Mesothelial cell of epicardium (in vitro differentiated cells): ENCODE results near the gene TMEM119. TPM values are rescaled to one million over a fixed set of nuclear protein-coding genes. Genes with fewer than 3 reads are reported as not detected.
A peak's percentile ranks its signal among the peaks of the same experiment; 100 is the strongest.

Experiments used
- DNase-seq, 2 experiments: peaks; one replicate each; pipeline ENCODE4 v3.0.0; 2021; ENCODE audit warnings: low spot score in 2 of 2; ENCODE audit not compliant: unreplicated experiment in 2 of 2
- H3K27ac Mint-ChIP-seq: 2 replicates; pipeline ENCODE4 v1.8.0; 2021; ENCODE audit warnings: mixed read lengths
- H3K27me3 Mint-ChIP-seq: 2 replicates; pipeline ENCODE4 v1.8.0; 2021; ENCODE audit warnings: low read depth, mixed read lengths
- H3K36me3 Mint-ChIP-seq: 2 replicates; pipeline ENCODE4 v1.8.0; 2021; ENCODE audit warnings: mixed read lengths
- H3K4me1 Mint-ChIP-seq: 2 replicates; pipeline ENCODE4 v1.8.0; 2021; ENCODE audit warnings: mixed read lengths
- H3K4me3 Mint-ChIP-seq: 2 replicates; pipeline ENCODE4 v1.8.0; 2021; ENCODE audit warnings: mild to moderate bottlenecking, moderate library complexity, mixed read lengths
- H3K9me3 Mint-ChIP-seq: 2 replicates; pipeline ENCODE4 v1.8.0; 2021; ENCODE audit warnings: mixed read lengths
- total RNA-seq: library from RNA; stranded (reverse); gene quantifications from 3 replicates; pipeline ENCODE4 v1.2.1, GENCODE V29; 2021
- TF ChIP-seq, protein P1 (sequence below): fragments of 200-600 bp; sonication (generic); IDR thresholded peaks from one replicate; pipeline ENCODE4 v1.5.0; 2021; ENCODE audit warnings: antibody characterized with exemption; ENCODE audit not compliant: unreplicated experiment

The TMEM119 gene
- total RNA-seq, 1 donor from 2014 or later = 41.2 TPM

DNA sequence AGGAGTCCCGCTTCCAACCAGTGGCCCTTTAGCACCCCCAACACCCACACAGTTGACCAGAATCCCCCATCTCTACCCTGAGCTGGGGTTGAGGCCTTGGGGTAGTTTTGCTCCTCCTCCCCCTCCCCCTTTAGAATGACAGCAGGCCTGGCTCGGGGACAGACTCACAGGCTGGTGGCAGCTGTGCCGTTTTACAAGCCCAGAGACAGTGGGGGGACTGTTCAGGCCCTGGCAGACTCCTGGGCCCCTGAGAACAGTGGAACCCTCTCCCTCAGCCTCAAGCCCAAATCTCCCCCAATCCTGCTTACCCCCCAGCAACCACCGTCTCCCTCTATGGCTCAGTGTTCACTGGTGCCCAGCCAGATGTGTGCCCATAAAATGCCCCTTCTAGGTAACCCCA is 10.1 kb downstream of the TMEM119 start:
- Mint-ChIP-seq H3K27ac (peak overlapping the region; percentile 39), H3K4me3 (no peak overlapping the region), H3K27me3 (no peaks in the 10 kb centered on the region), H3K9me3 (peaks cover 4% of the 10 kb centered on the region), H3K36me3 (no peaks in the 10 kb centered on the region), H3K4me1 (peaks cover 24% of the 10 kb centered on the region)
- DNase-seq = no peak
- TF ChIP-seq, protein P1, sequence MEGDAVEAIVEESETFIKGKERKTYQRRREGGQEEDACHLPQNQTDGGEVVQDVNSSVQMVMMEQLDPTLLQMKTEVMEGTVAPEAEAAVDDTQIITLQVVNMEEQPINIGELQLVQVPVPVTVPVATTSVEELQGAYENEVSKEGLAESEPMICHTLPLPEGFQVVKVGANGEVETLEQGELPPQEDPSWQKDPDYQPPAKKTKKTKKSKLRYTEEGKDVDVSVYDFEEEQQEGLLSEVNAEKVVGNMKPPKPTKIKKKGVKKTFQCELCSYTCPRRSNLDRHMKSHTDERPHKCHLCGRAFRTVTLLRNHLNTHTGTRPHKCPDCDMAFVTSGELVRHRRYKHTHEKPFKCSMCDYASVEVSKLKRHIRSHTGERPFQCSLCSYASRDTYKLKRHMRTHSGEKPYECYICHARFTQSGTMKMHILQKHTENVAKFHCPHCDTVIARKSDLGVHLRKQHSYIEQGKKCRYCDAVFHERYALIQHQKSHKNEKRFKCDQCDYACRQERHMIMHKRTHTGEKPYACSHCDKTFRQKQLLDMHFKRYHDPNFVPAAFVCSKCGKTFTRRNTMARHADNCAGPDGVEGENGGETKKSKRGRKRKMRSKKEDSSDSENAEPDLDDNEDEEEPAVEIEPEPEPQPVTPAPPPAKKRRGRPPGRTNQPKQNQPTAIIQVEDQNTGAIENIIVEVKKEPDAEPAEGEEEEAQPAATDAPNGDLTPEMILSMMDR = no peak

DNA sequence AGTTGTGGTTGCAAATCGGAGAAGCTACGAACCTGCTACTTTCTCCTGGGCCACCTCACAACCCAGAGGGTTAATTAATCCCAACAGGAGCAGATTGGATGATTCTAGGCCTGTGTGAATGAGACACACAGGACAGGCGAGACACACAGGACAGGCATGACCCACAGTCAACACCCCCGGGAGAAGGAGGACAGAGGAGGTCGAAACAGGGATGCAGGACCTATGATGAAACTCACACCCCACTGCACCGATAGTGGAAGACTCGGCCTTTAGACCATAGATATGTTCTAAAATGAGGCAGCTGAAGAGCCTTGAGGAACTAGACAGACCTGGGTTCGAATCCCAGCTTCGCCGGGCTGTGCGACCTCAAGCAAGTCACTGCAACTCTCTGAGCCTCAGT is 11.6 kb downstream of the TMEM119 start:
- no peak for DNase-seq
- Mint-ChIP-seq H3K4me3 (no peak overlapping the region), H3K9me3 (peaks cover 4% of the 10 kb centered on the region), H3K36me3 (no peaks in the 10 kb centered on the region), H3K4me1 (peaks cover 24% of the 10 kb centered on the region), H3K27ac (no peak overlapping the region), H3K27me3 (no peaks in the 10 kb centered on the region)
- TF ChIP-seq, protein P1 = no peak

DNA sequence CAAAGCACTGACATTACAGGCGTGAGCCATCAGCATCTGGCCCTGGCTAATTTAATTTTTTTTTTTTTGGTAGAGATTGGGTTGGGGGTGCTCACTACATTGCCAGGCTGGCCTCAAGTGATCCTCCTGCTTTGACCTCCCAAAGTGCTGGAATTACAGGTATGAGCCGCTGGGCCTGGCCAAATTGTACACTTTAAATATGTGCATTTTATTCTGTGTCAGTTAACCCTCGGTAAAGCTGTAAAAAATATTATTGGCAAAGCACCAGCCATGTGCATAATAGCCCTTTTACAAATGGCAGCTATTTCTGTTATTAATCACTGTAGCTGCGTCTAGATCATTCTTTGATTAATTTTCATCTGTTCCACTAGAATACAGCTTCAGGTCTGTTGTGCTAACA is 12.0 kb downstream of the TMEM119 start:
- Mint-ChIP-seq H3K27me3 (no peaks in the 10 kb centered on the region), H3K4me1 (peaks cover 24% of the 10 kb centered on the region), H3K4me3 (no peak overlapping the region), H3K27ac (no peak overlapping the region), H3K9me3 (peaks cover 4% of the 10 kb centered on the region), H3K36me3 (no peaks in the 10 kb centered on the region)
- DNase-seq = no peak
- TF ChIP-seq, protein P1 = no peak

DNA sequence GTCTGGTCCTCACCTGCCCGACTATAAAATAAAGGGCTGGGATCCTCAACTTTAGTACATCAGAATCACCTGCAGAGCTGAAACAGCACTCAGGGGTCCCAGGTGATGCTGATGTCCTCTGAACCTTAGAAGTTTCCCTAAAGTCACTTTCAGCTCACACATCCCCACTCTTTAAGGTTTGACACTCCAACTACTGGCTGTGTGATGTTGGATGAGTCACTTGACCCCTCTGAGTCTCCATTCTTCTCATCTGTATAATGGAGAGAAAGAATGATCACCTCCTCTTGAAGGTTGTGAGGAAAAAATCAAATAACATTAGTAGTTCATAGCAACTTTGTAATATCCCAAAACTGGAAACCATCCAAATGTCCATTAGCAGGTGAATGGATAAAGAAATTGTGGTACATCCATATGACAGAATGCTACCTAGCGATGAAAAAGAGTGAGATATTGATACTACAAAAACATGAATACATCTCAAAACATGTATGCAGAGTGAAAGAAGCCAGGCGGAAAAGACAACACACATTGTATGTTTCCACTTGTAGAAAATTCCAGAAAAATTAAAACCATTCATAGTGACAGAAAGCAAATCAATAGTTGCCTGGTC is 13.3 kb downstream of the TMEM119 start:
- TF ChIP-seq, protein P1 = no peak
- H3K27me3 Mint-ChIP-seq = no peaks in the 10 kb centered on the region
- H3K9me3 Mint-ChIP-seq = peaks cover 4% of the 10 kb centered on the region
- H3K27ac Mint-ChIP-seq = no peak overlapping the region
- no peaks in the 10 kb centered on the region for H3K36me3 Mint-ChIP-seq
- no peak for DNase-seq
- peaks cover 24% of the 10 kb centered on the region for H3K4me1 Mint-ChIP-seq
- no peak overlapping the region for H3K4me3 Mint-ChIP-seq

DNA sequence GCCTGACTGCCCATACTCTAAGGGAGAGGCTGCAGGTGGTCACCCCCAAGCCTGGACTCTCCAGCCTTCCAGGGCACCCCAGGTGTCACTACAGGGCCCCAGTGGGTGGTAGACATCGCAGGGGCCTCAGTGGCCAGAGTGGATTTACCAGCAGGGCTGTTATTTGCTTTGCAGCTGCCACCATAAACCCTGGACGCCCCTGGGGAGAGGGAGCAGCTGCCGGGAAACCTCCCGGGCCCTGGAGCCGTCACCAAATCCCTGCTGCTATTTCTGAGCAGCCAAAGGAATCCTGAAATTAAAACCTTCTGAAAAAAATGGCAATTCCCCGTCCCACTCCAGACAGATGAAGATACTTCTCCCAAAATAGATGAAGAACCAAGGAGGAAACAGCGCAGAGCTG is 13.9 kb downstream of the TMEM119 start:
- Mint-ChIP-seq H3K27me3 (no peaks in the 10 kb centered on the region), H3K4me1 (peaks cover 25% of the 10 kb centered on the region), H3K4me3 (no peak overlapping the region), H3K36me3 (no peaks in the 10 kb centered on the region), H3K9me3 (peaks cover 9% of the 10 kb centered on the region), H3K27ac (peak overlapping the region; percentile 8)
- no peak for DNase-seq
- TF ChIP-seq, protein P1 = no peak
